ENCODE data around the gene HHATL. TPM values are rescaled to one million over a fixed set of nuclear protein-coding genes. Genes with fewer than 3 reads are reported as not detected.

Gene HHATL
- total and polyA plus RNA-seq, 2 of the 8 experiments (the other 6 are each of a cell fraction or from before 2014, with no cell fraction given) = 0.18 TPM; not detected in 1

GRCh38 chr3:42658771-42659390 is 43.7 kb downstream of the HHATL start:
- Histone ChIP-seq H3K23me2 (ENCODE audit: low read depth, low read length) (peaks cover 2% of the 10 kb centered on the region; the same call in 1 of the 2 replicates), H3K4ac (replicated peaks; ENCODE audit: insufficient read length, low read depth, low read length) (no peak overlapping the region), H3K23ac (ENCODE audit: insufficient read length) (no peak overlapping the region), H3K56ac (replicated peaks; ENCODE audit: insufficient read length, low read depth, low read length) (no peak overlapping the region), H2BK120ac (replicated peaks; ENCODE audit: low read depth, low read length) (no peak overlapping the region), H3K27ac (ENCODE audit: low read depth, low read length) (no peak overlapping the region), H3K79me1 (ENCODE audit: low read depth, low read length) (no peaks in the 10 kb centered on the region), H2BK12ac (ENCODE audit: low read depth, low read length) (no peak overlapping the region), H4K8ac (ENCODE audit: extremely low read depth, insufficient read depth, low read length) (no peak overlapping the region), H3K4me1 (replicated peaks in 1 of 4; ENCODE audit: control insufficient read depth in 3 of 4, insufficient read depth in 4 of 4, low read length in 3 of 4) (peaks cover 6 to 10% (median 8%) of the 10 kb centered on the region in 4 experiments), H2BK5ac (ENCODE audit: low read depth, low read length) (no peak overlapping the region), H3K9me3 (ENCODE audit: insufficient read depth in 2 of 2, low read depth in 1 of 2, low read length in 1 of 2) (no peaks in the 10 kb centered on the region), H3K79me2 (ENCODE audit: control insufficient read depth in 1 of 2, insufficient read depth in 2 of 2, low read length in 2 of 2) (no peaks in the 10 kb centered on the region), H3K4me2 (ENCODE audit: insufficient read depth in 1 of 2, low read depth in 2 of 2, low read length in 2 of 2) (no peak overlapping the region), H2BK15ac (ENCODE audit: low read length) (no peak overlapping the region), H2AK5ac (ENCODE audit: low read depth, low read length) (no peak overlapping the region), H3K18ac (ENCODE audit: extremely low read depth, low read length) (no peak overlapping the region), H4K5ac (ENCODE audit: insufficient read length, low read depth, low read length) (no peak overlapping the region), H4K91ac (replicated peaks; ENCODE audit: insufficient read length, low read length) (no peak overlapping the region), H2AFZ (ENCODE audit: low read length) (no peak overlapping the region), H2BK20ac (ENCODE audit: low read length) (no peak overlapping the region), H3K4me3 (ENCODE audit: extremely low read depth in 1 of 4, insufficient read depth in 2 of 4, low read depth in 3 of 4, low read length in 4 of 4) (no peak overlapping the region), H3K14ac (ENCODE audit: insufficient read length) (no peak overlapping the region), H3K36me3 (ENCODE audit: control insufficient read depth in 2 of 4, insufficient read depth in 4 of 4, low read length in 3 of 4) (no peaks in the 10 kb centered on the region; a peak in 1 of 8 replicates), H4K20me1 (replicated peaks in 1 of 2; ENCODE audit: control insufficient read depth in 1 of 2, insufficient read depth in 2 of 2, low read length in 2 of 2) (peaks cover 0 to 1% of the 10 kb centered on the region in 2 experiments), H3K9ac (replicated peaks in 1 of 4; ENCODE audit: extremely low read depth in 1 of 4, low read depth in 3 of 4, low read length in 3 of 4) (no peak overlapping the region), H3K27me3 (replicated peaks in 1 of 4; ENCODE audit: control insufficient read depth in 3 of 4, extremely low read depth in 1 of 4, insufficient read depth in 3 of 4, low read length in 3 of 4) (no peaks in the 10 kb centered on the region)
- CTCF ChIA-PET (ENCODE audit: partially characterized antibody) = interaction anchor here (0.6 to 7.0 kb wide), 11 partner anchors 11 to 97 kb away, joined by 3 to 54 read pairs (median 15); partner anchors contain the start of gene HHATL
- DNase-seq (ENCODE audit: low read depth in 1 of 2, low spot score in 2 of 2) = no peak
- TF ChIP-seq CHD1 (IDR thresholded peaks at IDR 0.05; ENCODE audit: low read depth, low read length) (no peak), POLR2AphosphoS5 (IDR thresholded peaks at IDR 0.05; ENCODE audit: low read depth, low read length) (no peak), KDM1A (IDR thresholded peaks at IDR 0.05; ENCODE audit: borderline replicate concordance, low read length) (no peak)
- FAIRE-seq = no peak
- WGBS, 2 experiments (ENCODE audit: extremely low coverage in 1 of 2, insufficient coverage in 1 of 2, insufficient read length in 1 of 2, insufficient replicate concordance in 2 of 2, low coverage in 1 of 2, low lambda C conversion rate in 2 of 2, missing lambda C conversion rate in 1 of 2) = 88% methylated on average over 22 of the region's 22 CpGs; no CpG with 5 or more reads in 1 of the 2 experiments
- POLR2A ChIA-PET (ENCODE audit: partially characterized antibody) = interaction anchor here (1.1 to 2.6 kb wide), 6 partner anchors 7 to 53 kb away, joined by 3 to 7 read pairs (median 4); no protein-coding TSS in a partner anchor
